Hepatocyte (in vitro differentiated cells): ENCODE results near the gene KDM6A. TPM values are rescaled to one million over a fixed set of nuclear protein-coding genes. Genes with fewer than 3 reads are reported as not detected.
"Not testable (repeated sequence)": the region's sequence is repeated elsewhere in the genome, so short reads cannot be mapped to it uniquely, and the experiment has no call there.

Experiments
- DNase-seq: peaks from one replicate; pipeline ENCODE4 v3.0.0-alpha.2; 2016; ENCODE audit warnings: low spot score
- H2AFZ ChIP-seq: fragments of 200-600 bp; sonication (generic); 2 replicates; pipeline ENCODE4 v1.6.0; 2016; ENCODE audit warnings: antibody characterized with exemption, mild to moderate bottlenecking
- H3K27ac ChIP-seq: fragments of 200-600 bp; sonication (generic); 2 replicates; pipeline ENCODE4 v1.5.1; 2016; ENCODE audit warnings: mild to moderate bottlenecking
- H3K27me3 ChIP-seq: fragments of 200-600 bp; sonication (generic); 2 replicates; pipeline ENCODE4 v1.6.1; 2016
- H3K36me3 ChIP-seq: fragments of 200-600 bp; sonication (generic); replicated peaks from 2 replicates; pipeline ENCODE4 v1.5.1; 2016; ENCODE audit warnings: low read depth; ENCODE audit not compliant: insufficient read depth
- H3K4me1 ChIP-seq: fragments of 200-600 bp; sonication (generic); 2 replicates; pipeline ENCODE4 v1.5.1; 2016; ENCODE audit warnings: mild to moderate bottlenecking, moderate library complexity; ENCODE audit not compliant: insufficient read depth
- H3K4me2 ChIP-seq: fragments of 200-600 bp; sonication (generic); 2 replicates; pipeline ENCODE4 v1.6.0; 2016
- H3K4me3 ChIP-seq: fragments of 200-600 bp; sonication (generic); 2 replicates; pipeline ENCODE4 v1.5.1; 2016; ENCODE audit warnings: mild to moderate bottlenecking
- H3K79me2 ChIP-seq: fragments of 200-600 bp; sonication (generic); 2 replicates; pipeline ENCODE4 v1.6.0; 2017; ENCODE audit warnings: mild to moderate bottlenecking
- H3K9me2 ChIP-seq: fragments of 200-600 bp; sonication (generic); replicated peaks from 2 replicates; pipeline ENCODE4 v1.6.0; 2017; ENCODE audit warnings: mild to moderate bottlenecking; ENCODE audit not compliant: insufficient read depth
- H3K9me3 ChIP-seq: fragments of 200-600 bp; sonication (generic); 2 replicates; pipeline ENCODE4 v1.5.1; 2016; ENCODE audit warnings: low read depth, mild to moderate bottlenecking
- H4K20me1 ChIP-seq: fragments of 200-600 bp; sonication (generic); 2 replicates; pipeline ENCODE4 v1.6.0; 2016; ENCODE audit warnings: mild to moderate bottlenecking; ENCODE audit not compliant: insufficient read depth, poor library complexity, severe bottlenecking
- CTCF ChIP-seq: fragments of 200-600 bp; sonication (generic); IDR thresholded peaks from 2 replicates; pipeline ENCODE4 v1.5.1; 2016; ENCODE audit warnings: antibody characterized with exemption, mild to moderate bottlenecking; ENCODE audit not compliant: poor library complexity
- EZH2 ChIP-seq: fragments of 200-600 bp; sonication (generic); IDR thresholded peaks from 2 replicates; pipeline ENCODE4 v1.6.1; 2016; ENCODE audit warnings: antibody characterized with exemption, mild to moderate bottlenecking, borderline replicate concordance
- EZH2phosphoT487 ChIP-seq: fragments of 200-600 bp; sonication (generic); IDR thresholded peaks from one replicate; pipeline ENCODE4 v1.6.1; 2018; ENCODE audit warnings: antibody characterized with exemption, mild to moderate bottlenecking, low read depth, moderate library complexity; ENCODE audit not compliant: unreplicated experiment, severe bottlenecking
- WGBS: methylation state at CpG from one replicate; pipeline ENCODE4 v1.1.6; 2016; ENCODE audit warnings: low lambda C conversion rate; ENCODE audit errors: missing lambda C conversion rate; 5-methylcytosine and 5-hydroxymethylcytosine counted together
- polyA plus RNA-seq: library from polyadenylated mRNA; unstranded; fragments of >200 nt; fragmentation: Nextera tagmentation; extraction: Ambion mirVana; gene quantifications from 2 replicates; pipeline ENCODE4 v1.2.1, GENCODE V29; 2016
- total RNA-seq: library from RNA; depleted of rRNA; stranded (reverse); fragments of >200 nt; gene quantifications from 2 replicates; pipeline ENCODE4 v1.2.3, GENCODE V29; 2014

Gene KDM6A
- total and polyA plus RNA-seq, 2 experiments from 2014 or later, result 13.7 to 46.2 TPM

DNA sequence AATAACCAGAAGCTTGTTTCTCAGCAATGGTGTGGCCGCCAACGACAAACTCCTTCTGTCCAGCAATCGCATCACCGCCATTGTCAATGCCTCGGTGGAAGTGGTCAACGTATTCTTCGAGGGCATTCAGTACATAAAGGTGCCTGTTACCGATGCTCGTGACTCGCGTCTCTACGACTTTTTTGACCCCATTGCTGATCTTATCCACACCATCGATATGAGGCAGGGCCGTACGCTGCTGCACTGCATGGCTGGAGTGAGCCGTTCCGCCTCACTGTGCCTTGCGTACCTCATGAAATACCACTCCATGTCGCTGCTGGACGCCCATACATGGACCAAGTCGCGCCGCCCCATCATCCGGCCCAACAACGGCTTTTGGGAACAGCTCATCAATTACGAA, 28.8 kb upstream of the KDM6A start:
- no peaks in the 10 kb centered on the region for H3K27me3 ChIP-seq
- WGBS, result 93% methylated on average over 26 of the region's 26 CpGs
- DNase-seq, result no peak
- no peak overlapping the region for H3K27ac ChIP-seq
- H3K9me3 ChIP-seq, result no peaks in the 10 kb centered on the region
- H2AFZ ChIP-seq, result no peak overlapping the region
- no peaks in the 10 kb centered on the region for H4K20me1 ChIP-seq
- no peaks in the 10 kb centered on the region for H3K36me3 ChIP-seq
- H3K9me2 ChIP-seq, result no peaks in the 10 kb centered on the region
- TF ChIP-seq CTCF (no peak), EZH2 (no peak), EZH2phosphoT487 (no peak)
- H3K4me3 ChIP-seq, result no peak overlapping the region
- no peak overlapping the region for H3K4me2 ChIP-seq
- H3K4me1 ChIP-seq, result no peaks in the 10 kb centered on the region
- no peaks in the 10 kb centered on the region for H3K79me2 ChIP-seq

DNA sequence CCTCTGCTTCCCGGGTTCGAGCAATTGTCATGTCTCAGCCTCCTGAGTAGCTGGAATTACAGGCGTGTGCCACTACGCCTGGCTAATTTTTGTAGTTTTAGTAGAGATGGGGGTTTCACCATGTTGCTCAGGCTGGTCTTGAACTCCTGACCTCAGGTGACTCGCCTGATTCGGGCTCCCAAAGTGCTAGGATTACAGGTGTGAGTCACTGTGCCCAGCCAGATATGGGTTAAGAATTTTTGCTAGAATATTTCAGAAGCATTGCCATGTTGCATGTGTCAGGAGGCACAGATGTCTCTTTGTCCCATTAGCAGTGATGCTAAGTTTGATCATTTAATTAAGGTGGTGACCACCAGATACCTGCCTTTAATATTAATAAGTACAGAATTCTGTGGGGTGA, 22.1 kb upstream of the KDM6A start:
- not testable (repeated sequence) for H3K4me1 ChIP-seq, H3K9me3 ChIP-seq, H3K27ac ChIP-seq, H4K20me1 ChIP-seq, H2AFZ ChIP-seq, H3K79me2 ChIP-seq, H3K4me3 ChIP-seq, DNase-seq, H3K36me3 ChIP-seq, H3K9me2 ChIP-seq, H3K4me2 ChIP-seq, H3K27me3 ChIP-seq
- 81% methylated on average over 6 of the region's 6 CpGs for WGBS

- TF ChIP-seq EZH2, result no peak
- DNase-seq, result peak; percentile 11
- peaks cover 15% of the 10 kb centered on the region for H4K20me1 ChIP-seq
- no peaks in the 10 kb centered on the region for H3K27me3 ChIP-seq
- peak overlapping the region; percentile 50 for H2AFZ ChIP-seq
- H3K4me2 ChIP-seq, result peak overlapping the region; percentile 81
- H3K9me2 ChIP-seq, result no peaks in the 10 kb centered on the region
- H3K36me3 ChIP-seq, result no peaks in the 10 kb centered on the region
- WGBS, result 79% methylated on average over 16 of the region's 16 CpGs
- H3K27ac ChIP-seq, result peak overlapping the region; percentile 97
- H3K4me3 ChIP-seq, result peak overlapping the region; percentile 61
- no peaks in the 10 kb centered on the region for H3K4me1 ChIP-seq
- peaks cover 41% of the 10 kb centered on the region for H3K79me2 ChIP-seq
- no peaks in the 10 kb centered on the region for H3K9me3 ChIP-seq
Observed at GRCh38 chrX:44871114-44871645, 1.8 kb upstream of the KDM6A start.

- Histone ChIP-seq H3K4me3 (peak overlapping the region; percentile 61), H4K20me1 (peaks cover 22% of the 10 kb centered on the region), H3K27ac (peak overlapping the region; percentile 97), H3K36me3 (no peaks in the 10 kb centered on the region), H3K9me3 (no peaks in the 10 kb centered on the region), H3K9me2 (no peaks in the 10 kb centered on the region), H3K27me3 (no peaks in the 10 kb centered on the region), H3K4me2 (peak overlapping the region; percentile 81), H2AFZ (peak overlapping the region; percentile 50), H3K4me1 (no peaks in the 10 kb centered on the region), H3K79me2 (peaks cover 51% of the 10 kb centered on the region)
- 30% methylated on average over 45 of the region's 60 CpGs for WGBS
- no peak for TF ChIP-seq EZH2
- TF ChIP-seq EZH2phosphoT487, result no peak
- TF ChIP-seq CTCF, result no peak
- peak; percentile 62 for DNase-seq
Observed at GRCh38 chrX:44871931-44872820, 812 bp upstream of the KDM6A start.
